ENCODE results near the gene PFKP. TPM values are rescaled to one million over a fixed set of nuclear protein-coding genes. Genes with fewer than 3 reads are reported as not detected.

Gene PFKP
- total and polyA plus RNA-seq, 4 donors = 15.1 to 49.8 (median 31.8) TPM

- no peak for ATAC-seq (ENCODE audit: insufficient read depth, low FRiP score)
- Histone ChIP-seq H3K9me3 (ENCODE audit: control insufficient read depth in 4 of 4, insufficient read depth in 3 of 4, low read length in 3 of 4) (no peaks in the 10 kb centered on the region), H3K36me3 (ENCODE audit: control insufficient read depth in 4 of 4, insufficient read depth in 4 of 4, low read length in 4 of 4) (peaks cover 37 to 55% (median 47%) of the 10 kb centered on the region in 4 donors), H3K27ac (ENCODE audit: low read depth in 1 of 2, low read length in 1 of 2) (no peak overlapping the region), H3K4me1 (ENCODE audit: control insufficient read depth in 5 of 5, insufficient read depth in 5 of 5, low read length in 5 of 5) (peaks cover 0 to 3% (median 0%) of the 10 kb centered on the region in 5 donors), H3K4me3 (no peak overlapping the region), H3K9ac (ENCODE audit: insufficient read depth in 1 of 2, low read length in 2 of 2) (no peak overlapping the region), H3K27me3 (ENCODE audit: control insufficient read depth in 3 of 3, insufficient read depth in 3 of 3, low read length in 2 of 3) (no peaks in the 10 kb centered on the region)
- no peak for DNase-seq
- 62 to 94% methylated on average over 3 of the region's 3 CpGs for WGBS, 2 donors
- TF ChIP-seq CTCF (IDR thresholded peaks at IDR 0.05; ENCODE audit: control extremely low read depth, extremely low read depth) = no peak
Measured at GRCh38 chr10:3135006-3135405, 67.7 kb downstream of the PFKP start.

GRCh38 chr10:3136336-3136735 lies 69.0 kb downstream of the PFKP start:
- Histone ChIP-seq H3K36me3 (ENCODE audit: control insufficient read depth in 4 of 4, insufficient read depth in 4 of 4, low read length in 4 of 4) (peaks cover 36 to 67% (median 54%) of the 10 kb centered on the region in 4 donors), H3K27me3 (ENCODE audit: control insufficient read depth in 3 of 3, insufficient read depth in 3 of 3, low read length in 2 of 3) (no peaks in the 10 kb centered on the region), H3K4me3 (no peak overlapping the region), H3K9ac (ENCODE audit: insufficient read depth in 1 of 2, low read length in 2 of 2) (no peak overlapping the region), H3K27ac (ENCODE audit: low read depth in 1 of 2, low read length in 1 of 2) (no peak overlapping the region), H3K9me3 (ENCODE audit: control insufficient read depth in 4 of 4, insufficient read depth in 3 of 4, low read length in 3 of 4) (no peaks in the 10 kb centered on the region), H3K4me1 (ENCODE audit: control insufficient read depth in 5 of 5, insufficient read depth in 5 of 5, low read length in 5 of 5) (peaks cover 0 to 3% (median 0%) of the 10 kb centered on the region in 5 donors)
- TF ChIP-seq CTCF (IDR thresholded peaks at IDR 0.05; ENCODE audit: control extremely low read depth, extremely low read depth) = no peak
- ATAC-seq (ENCODE audit: insufficient read depth, low FRiP score) (no peak), DNase-seq (peak in 2 of 3 donors; percentile 15 to 32)
- WGBS, 2 donors = 80 to 84% methylated on average over 14 of the region's 14 CpGs

- no peak for TF ChIP-seq CTCF (IDR thresholded peaks at IDR 0.05; ENCODE audit: control extremely low read depth, extremely low read depth)
- 82 to 86% methylated on average over 21 of the region's 21 CpGs for WGBS, 2 donors
- ATAC-seq (ENCODE audit: insufficient read depth, low FRiP score) (no peak), DNase-seq (peak in 2 of 3 donors; percentile 20 to 49)
- no peaks in the 10 kb centered on the region for H3K9me3 ChIP-seq (ENCODE audit: control insufficient read depth in 4 of 4, insufficient read depth in 3 of 4, low read length in 3 of 4)
- no peak overlapping the region for H3K27ac ChIP-seq (ENCODE audit: low read depth in 1 of 2, low read length in 1 of 2)
- H3K9ac ChIP-seq (ENCODE audit: insufficient read depth in 1 of 2, low read length in 2 of 2) = no peak overlapping the region
- H3K36me3 ChIP-seq (ENCODE audit: control insufficient read depth in 4 of 4, insufficient read depth in 4 of 4, low read length in 4 of 4) = peaks cover 36 to 68% (median 57%) of the 10 kb centered on the region in 4 donors
- no peak overlapping the region for H3K4me3 ChIP-seq
- peaks cover 0 to 3% (median 0%) of the 10 kb centered on the region in 5 donors for H3K4me1 ChIP-seq (ENCODE audit: control insufficient read depth in 5 of 5, insufficient read depth in 5 of 5, low read length in 5 of 5)
- H3K27me3 ChIP-seq (ENCODE audit: control insufficient read depth in 3 of 3, insufficient read depth in 3 of 3, low read length in 2 of 3) = no peaks in the 10 kb centered on the region
Measured at GRCh38 chr10:3136763-3137611, 69.6 kb downstream of the PFKP start.

Data from lung (tissue), 12 donors.